DND-41 (cell line): ENCODE results near the gene MIDN.

Experiments used
- ATAC-seq: fragments of 200-7000 bp; cut with Tn5 transposase; 3 replicates; pipeline ENCODE4 v1.9.1; 2021; ENCODE audit warnings: low read depth; ENCODE audit not compliant: insufficient read depth
- DNase-seq: peaks from one replicate; pipeline ENCODE4 v3.0.0-alpha.2; 2020
- H2AFZ ChIP-seq: 2 replicates; pipeline ENCODE4 v1.6.0; 2012; ENCODE audit warnings: low read depth, low read length
- H3K27ac ChIP-seq: 2 replicates; pipeline ENCODE4 v1.5.1; 2012; ENCODE audit warnings: low read length, inconsistent platforms
- H3K27me3 ChIP-seq: fragments of 200-600 bp; sonication (generic); 2 replicates; pipeline ENCODE4 v1.6.0; 2012; ENCODE audit warnings: low read length, mild to moderate bottlenecking, inconsistent platforms; ENCODE audit not compliant: insufficient read depth, poor library complexity
- H3K36me3 ChIP-seq: 2 replicates; pipeline ENCODE4 v1.5.1; 2012; ENCODE audit warnings: low read length, inconsistent platforms; ENCODE audit not compliant: insufficient read depth
- H3K4me1 ChIP-seq: 2 replicates; pipeline ENCODE4 v1.5.1; 2012; ENCODE audit warnings: mild to moderate bottlenecking, low read length; ENCODE audit not compliant: insufficient read depth
- H3K4me2 ChIP-seq: 2 replicates; pipeline ENCODE4 v1.6.0; 2012; ENCODE audit warnings: mild to moderate bottlenecking, moderate library complexity, low read length, inconsistent platforms; ENCODE audit not compliant: insufficient read depth
- H3K4me3 ChIP-seq, 2 experiments: fragments of 200-600 bp in 1 of 2; shearing (Covaris generic) in 1 of 2; 2 replicates each; pipeline ENCODE4 v1.5.1; 2012 to 2016; ENCODE audit warnings: inconsistent platforms in 2 of 2, low read length in 2 of 2, mild to moderate bottlenecking in 2 of 2, low read depth in 1 of 2, moderate library complexity in 1 of 2
- H3K79me2 ChIP-seq: 2 replicates; pipeline ENCODE4 v1.6.0; 2012; ENCODE audit warnings: low read length, inconsistent platforms; ENCODE audit not compliant: insufficient read depth
- H3K9ac ChIP-seq: 2 replicates; pipeline ENCODE4 v1.6.0; 2012; ENCODE audit warnings: low read depth, mild to moderate bottlenecking, inconsistent platforms, low read length, moderate library complexity
- H3K9me3 ChIP-seq: 2 replicates; pipeline ENCODE4 v1.5.1; 2012; ENCODE audit warnings: low read length, moderate library complexity, mild to moderate bottlenecking, inconsistent platforms; ENCODE audit not compliant: insufficient read depth, severe bottlenecking
- H4K20me1 ChIP-seq: 2 replicates; pipeline ENCODE4 v1.6.0; 2012; ENCODE audit warnings: low read length; ENCODE audit not compliant: insufficient read depth
- CTCF ChIP-seq: IDR thresholded peaks from 2 replicates; pipeline ENCODE4 v1.5.1; 2012; ENCODE audit warnings: borderline replicate concordance, low read length, moderate library complexity, mild to moderate bottlenecking; ENCODE audit not compliant: poor library complexity, severe bottlenecking; ENCODE audit errors: extremely low read depth
- EZH2 ChIP-seq: IDR thresholded peaks from 3 replicates; pipeline ENCODE4 v1.6.1; 2012; ENCODE audit warnings: borderline replicate concordance, low read depth, mild to moderate bottlenecking, moderate library complexity, low read length, inconsistent platforms; ENCODE audit not compliant: severe bottlenecking

The MIDN gene

DNA sequence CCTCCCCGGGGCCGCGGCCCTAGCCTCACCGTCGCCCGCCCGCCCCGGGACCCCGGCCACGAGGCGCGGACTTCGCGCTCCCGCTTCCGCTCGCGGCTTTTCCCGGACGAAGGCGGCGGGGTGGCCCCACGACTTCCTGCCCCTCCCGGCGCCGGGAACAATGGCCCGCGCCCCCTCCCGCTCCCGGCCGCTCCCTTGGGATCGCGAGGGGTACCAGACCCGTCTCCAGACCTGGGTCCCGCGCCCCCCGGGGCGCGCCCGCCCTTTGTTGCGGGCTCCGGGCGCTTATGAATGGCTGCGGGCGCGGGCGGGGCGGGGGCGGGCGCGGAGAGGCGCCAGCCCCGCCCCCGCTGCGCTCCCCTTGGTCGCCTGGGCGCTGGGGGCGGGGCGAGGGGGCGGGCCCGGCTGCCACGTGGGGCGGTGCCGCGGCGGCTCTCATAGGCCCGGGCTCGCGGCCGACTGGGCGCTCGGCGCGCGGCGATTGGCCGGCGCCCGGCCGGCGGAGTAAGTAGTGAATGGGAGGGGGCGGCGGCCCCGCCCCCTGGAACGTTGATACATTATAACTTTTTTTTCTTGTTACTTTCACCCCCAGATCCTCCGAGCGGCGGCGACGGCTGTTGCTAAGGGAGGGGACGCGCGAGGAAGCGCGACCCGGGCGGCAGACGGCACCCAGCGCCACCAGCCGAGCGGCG, 1.1 kb downstream of the MIDN start:
- H3K9ac ChIP-seq: peak overlapping the region; percentile 96
- no peak for TF ChIP-seq CTCF
- TF ChIP-seq EZH2: no peak
- H3K79me2 ChIP-seq: peaks cover 45% of the 10 kb centered on the region
- H3K36me3 ChIP-seq: peaks cover 27% of the 10 kb centered on the region
- H3K4me2 ChIP-seq: peak overlapping the region; percentile 77
- DNase-seq (peak; percentile 96), ATAC-seq (peak; percentile 54)
- H3K27ac ChIP-seq: peak overlapping the region; percentile 87
- peaks cover 38% of the 10 kb centered on the region for H4K20me1 ChIP-seq
- H3K4me3 ChIP-seq: peak overlapping the region; percentile 87 to 93
- H2AFZ ChIP-seq: peak overlapping the region; percentile 65
- peaks cover 47% of the 10 kb centered on the region for H3K4me1 ChIP-seq
- no peaks in the 10 kb centered on the region for H3K9me3 ChIP-seq
- no peaks in the 10 kb centered on the region for H3K27me3 ChIP-seq

DNA sequence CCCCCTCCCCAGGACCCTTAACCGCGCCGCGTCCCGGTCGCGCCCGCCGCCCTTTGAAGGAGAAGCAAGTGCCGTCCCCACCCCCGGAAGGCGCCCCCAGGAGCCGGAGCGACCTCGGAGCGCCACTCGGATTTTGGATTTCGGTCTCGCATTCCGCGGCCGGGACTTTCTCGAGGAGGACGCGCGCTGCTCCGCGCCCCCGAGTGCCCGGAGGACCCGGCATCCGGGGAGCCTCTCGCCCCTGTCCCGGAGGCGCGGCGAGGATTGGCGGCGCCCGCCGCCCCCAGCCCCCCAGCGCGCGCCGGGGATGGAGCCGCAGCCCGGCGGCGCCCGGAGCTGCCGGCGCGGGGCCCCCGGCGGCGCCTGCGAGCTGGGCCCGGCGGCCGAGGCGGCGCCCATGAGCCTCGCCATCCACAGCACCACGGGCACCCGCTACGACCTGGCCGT, 1.6 kb downstream of the MIDN start:
- peak overlapping the region; percentile 87 to 93 for H3K4me3 ChIP-seq
- TF ChIP-seq CTCF (no peak), EZH2 (no peak)
- H3K79me2 ChIP-seq: peaks cover 48% of the 10 kb centered on the region
- peaks cover 27% of the 10 kb centered on the region for H3K36me3 ChIP-seq
- peak overlapping the region; percentile 87 for H3K27ac ChIP-seq
- peak overlapping the region; percentile 96 for H3K9ac ChIP-seq
- peaks cover 38% of the 10 kb centered on the region for H4K20me1 ChIP-seq
- peak overlapping the region; percentile 77 for H3K4me2 ChIP-seq
- H3K4me1 ChIP-seq: peaks cover 47% of the 10 kb centered on the region
- no peaks in the 10 kb centered on the region for H3K9me3 ChIP-seq
- no peak for DNase-seq
- ATAC-seq: no peak
- H2AFZ ChIP-seq: peak overlapping the region; percentile 30; the same call in 1 of the 2 replicates
- no peaks in the 10 kb centered on the region for H3K27me3 ChIP-seq

DNA sequence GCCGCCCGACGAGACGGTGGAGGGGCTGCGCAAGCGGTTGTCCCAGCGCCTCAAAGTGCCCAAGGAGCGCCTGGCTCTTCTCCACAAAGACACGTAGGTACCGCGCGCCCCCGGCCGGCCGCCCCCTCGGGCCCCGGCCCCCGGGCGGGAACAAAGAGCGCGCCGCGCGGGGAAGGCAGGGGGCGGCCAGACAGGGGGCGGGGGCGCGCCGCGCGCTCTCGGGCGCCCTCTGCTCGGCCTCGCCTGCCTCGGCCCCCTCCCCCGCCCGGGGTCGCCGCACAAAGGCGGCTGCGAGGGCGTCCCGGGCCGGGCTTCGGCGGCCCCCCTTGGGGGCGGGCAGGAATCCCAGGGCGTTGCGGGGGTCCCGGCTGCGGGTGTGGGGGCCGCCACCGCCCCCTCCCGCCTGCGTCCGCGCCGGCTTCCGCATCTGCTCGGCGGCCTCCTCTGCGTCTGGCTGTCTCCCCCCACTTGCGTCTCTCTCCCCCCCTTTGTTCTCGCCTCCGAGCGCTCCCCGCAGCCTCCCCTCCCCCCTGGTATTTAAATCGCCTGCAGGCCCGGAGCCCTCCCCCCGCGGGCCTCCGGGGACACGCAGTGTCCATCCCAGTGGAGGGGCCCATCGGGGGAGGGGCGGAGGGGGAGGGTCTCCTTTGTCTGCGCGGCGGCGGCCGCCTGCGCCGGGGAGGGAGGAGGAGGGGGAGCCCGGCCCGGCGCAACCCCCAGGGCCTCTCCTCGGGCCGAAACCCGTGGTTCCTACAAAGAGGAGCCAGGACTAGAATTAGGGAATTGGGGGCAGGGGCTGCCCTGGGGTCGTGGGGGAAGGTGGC, 2.3 kb downstream of the MIDN start:
- peak overlapping the region; percentile 96 for H3K9ac ChIP-seq
- no peaks in the 10 kb centered on the region for H3K9me3 ChIP-seq
- ATAC-seq: peak; percentile 6; the same call in 1 of the 3 replicates
- H3K27ac ChIP-seq: peak overlapping the region; percentile 87
- TF ChIP-seq EZH2 (no peak), CTCF (peak; percentile 7)
- H3K4me2 ChIP-seq: peak overlapping the region; percentile 77
- peak overlapping the region; percentile 87 to 93 for H3K4me3 ChIP-seq
- peaks cover 52% of the 10 kb centered on the region for H3K79me2 ChIP-seq
- peak; percentile 78 for DNase-seq
- H3K4me1 ChIP-seq: peaks cover 47% of the 10 kb centered on the region
- peaks cover 44% of the 10 kb centered on the region for H4K20me1 ChIP-seq
- H3K27me3 ChIP-seq: no peaks in the 10 kb centered on the region
- H3K36me3 ChIP-seq: peaks cover 31% of the 10 kb centered on the region
- peak overlapping the region; percentile 44; the same call in 1 of the 2 replicates for H2AFZ ChIP-seq
